ENCODE measurements around the gene NANS.
"Not testable (repeated sequence)": the region's sequence is repeated elsewhere in the genome, so short reads cannot be mapped to it uniquely, and the experiment has no call there.

The NANS gene

DNA sequence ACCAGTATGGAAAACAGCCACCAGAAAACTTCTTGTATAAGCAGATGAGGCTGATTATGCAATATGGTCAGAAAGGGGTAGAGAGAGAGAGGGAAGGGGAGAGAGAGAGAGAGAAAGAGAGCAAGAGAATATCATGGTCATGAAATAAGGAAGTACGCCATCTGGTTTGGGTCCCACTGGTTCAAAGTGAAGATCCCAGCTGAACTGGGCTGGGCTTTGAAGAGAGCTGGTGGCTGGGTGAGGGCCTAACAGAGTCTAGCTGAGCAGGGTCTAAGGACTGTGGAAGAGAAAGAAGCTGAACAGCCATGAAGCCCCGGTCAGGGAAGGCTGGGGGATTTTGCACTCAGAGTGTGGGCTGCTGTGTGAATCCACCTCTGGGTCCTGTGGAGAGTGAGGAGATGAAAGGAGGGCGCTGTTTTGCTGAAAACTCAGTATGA, 47.9 kb downstream of the NANS start:
- no peak for DNase-seq

DNA sequence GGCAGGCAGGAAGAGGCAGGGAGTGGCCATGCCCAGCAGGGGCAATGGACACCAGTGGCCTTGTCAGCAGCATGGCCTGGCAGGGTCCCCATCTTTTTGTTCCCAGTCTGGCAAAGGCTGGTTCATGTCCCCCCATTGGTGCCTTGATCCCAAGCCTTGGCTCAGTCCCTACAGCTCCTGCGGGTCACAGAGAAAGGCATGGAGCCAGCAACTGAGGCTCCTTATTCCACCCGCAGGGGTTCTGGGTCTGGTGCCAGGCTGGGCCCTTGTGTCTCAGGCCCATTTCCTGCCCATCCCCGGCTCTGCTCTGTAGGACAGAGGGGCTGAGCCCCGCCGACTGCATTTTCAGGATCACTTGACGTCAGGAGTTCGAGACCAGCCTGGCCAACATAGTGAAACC, 48.5 kb downstream of the NANS start:
- DNase-seq: no peak

DNA sequence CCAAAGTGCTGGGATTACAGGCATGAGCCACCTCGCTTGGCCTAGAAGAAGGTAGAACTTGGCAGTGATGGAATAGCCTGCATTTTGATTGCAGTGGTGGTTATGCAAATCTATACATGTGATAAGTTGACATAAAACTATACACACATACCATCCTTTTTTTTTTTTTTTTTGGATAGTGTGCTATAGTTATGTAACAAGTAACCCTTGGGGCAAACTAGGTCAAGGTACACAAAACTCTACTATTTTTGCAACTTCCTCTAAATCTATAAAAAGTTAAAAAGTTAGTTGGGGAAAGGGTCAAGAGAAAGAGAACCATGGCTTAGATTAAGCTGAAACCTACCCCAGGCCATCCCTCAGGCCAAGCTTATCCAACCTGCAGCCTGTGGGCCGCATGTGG, 51.4 kb downstream of the NANS start:
- no peak for DNase-seq

DNA sequence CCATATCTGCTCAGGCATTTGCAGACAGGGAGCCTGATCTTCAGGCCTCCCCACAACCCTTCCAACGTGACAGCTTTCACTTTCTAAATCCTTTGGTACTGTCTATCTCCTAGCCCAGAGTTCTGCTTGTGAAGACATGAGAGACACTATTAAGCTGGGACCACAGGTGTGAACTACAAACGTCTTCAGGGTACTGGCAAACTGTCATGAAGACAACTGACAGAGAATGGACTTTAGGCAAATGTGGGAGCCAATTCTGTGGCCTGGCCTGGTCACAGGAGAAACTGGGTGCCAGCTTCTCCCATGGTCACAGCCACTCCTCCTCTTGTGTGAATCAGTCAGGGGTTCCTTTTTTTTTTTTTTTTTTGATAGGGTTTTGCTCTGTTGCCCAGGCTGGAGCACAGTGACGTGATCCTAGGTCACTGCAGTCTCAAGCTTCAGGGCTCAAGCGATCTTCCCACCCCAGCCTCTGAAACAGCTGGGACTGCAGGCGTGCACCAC, 52.0 kb downstream of the NANS start:
- DNase-seq: no peak

DNA sequence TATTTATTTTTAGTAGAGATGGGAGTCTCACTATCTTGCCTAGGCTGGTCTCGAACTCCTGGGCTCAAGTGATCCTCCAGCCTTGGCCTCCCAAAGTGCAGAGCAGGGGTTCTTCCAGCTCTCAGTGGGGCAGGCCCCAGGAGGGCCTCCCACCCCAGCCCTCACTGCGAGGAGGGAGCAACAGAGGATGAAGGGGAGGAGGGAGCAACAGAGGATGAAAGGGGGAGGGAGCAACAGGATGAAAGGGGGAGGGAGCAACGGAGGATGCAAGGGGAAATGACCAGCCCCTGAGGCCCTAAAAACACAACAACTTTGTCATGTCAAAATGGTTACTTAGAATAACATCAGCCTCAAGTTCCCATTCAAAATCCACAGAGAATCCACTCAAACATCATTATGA, 52.5 kb downstream of the NANS start:
- no peak for DNase-seq

DNA sequence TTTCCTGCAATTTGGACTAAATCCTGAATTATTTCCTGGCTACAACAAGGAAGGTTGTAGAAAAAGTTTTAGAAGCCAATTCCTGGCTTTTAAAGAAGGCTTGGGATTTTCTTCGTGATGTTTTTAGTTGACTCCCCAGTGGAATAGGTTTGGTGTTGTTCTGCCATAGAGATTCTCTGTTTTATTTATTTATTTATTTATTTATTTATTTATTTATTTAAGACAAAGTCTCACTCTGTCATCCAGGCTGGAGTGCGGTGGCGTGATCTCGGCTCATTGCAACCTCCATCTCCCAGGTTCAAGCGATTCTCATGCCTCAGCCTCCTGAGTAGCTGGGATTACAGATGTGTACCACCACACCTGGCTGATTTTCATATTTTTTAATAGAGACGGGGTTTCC, 60.6 kb downstream of the NANS start:
- DNase-seq: not testable (repeated sequence)

DNA sequence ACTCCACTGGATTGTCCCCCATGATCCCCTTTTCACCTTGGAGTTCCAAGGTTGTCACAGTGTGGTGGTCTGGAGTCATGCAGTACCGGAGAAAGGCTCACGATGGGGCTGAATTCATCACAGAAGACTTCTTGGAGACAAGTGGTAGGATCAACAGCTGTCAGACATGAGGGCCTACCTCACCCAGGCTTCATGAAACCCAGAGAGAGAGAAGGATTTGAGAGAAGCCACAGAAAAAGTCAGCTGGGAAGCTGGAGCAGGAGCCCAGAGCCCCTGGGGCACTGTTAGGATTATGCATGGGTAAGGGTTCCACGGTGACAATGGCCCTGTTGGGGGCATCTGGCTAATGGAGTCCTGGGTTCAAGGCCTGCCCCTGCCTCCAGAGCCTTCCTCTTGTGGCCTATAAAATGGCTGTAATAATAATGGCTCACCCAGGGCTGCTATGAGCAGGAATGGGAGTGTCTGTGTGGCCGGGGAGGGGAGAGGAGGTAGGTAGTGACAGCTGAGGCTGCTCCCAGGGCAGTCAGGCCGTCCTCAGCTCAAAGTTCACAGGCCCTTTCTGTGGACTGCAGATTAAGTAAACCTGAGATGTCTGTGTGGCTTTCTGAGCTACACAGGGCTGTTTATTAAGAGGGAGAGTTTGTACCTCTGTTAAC, 61.6 kb downstream of the NANS start:
- DNase-seq: peak; percentile 7

DNA sequence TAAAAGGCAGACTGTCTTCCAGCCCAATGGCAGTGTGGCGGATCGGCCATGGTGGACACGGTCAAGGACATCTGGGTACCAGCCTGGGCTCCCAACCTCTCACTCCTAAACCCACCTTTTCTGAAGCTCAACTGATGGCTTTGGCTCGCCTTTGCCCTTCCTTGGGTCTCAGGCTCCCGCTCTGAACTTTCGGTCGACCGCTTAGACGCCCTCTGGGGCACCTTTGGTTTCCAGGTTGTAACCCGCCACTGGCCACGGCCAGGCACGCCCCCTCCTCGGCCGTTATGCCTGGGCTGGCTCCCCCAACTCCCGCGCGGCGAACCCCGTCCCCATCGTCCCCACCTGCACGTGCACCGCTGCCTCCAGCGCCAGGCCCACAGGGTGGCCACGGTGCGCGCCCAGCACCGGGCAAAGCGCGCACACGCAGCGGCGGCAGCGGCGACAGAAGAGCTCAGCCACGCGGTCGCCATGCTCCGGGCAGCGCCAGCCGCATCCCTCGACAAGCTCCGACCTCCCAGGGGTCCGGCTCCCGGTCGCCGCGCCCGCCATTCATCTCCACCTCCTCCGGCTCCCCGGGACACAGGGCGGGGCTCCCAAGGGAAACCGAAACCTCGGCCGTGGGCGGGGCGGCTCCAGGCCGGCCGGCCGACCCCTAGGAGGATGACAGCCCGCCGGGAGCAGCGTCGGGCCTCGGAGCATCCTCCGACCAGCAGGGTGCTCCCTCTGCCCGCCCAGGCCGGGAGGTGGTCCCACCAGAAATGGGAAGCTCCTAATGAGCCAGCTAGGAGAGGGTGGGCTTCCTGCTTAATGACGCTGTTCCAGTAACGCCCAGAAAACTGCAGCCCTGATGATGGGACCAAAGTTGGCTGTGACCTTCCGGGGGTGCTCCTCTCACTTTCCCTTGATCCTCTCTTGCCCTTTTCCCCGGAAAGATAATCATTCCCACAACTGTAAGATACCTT, 62.4 kb downstream of the NANS start, which contains the start of gene TRIM14:
Gene TRIM14, minus strand, starts transcription at position 583 of the 962 bp plus-strand sequence. Its CDS starts 34 bp downstream, at position 549.
- DNase-seq: no peak

DNA sequence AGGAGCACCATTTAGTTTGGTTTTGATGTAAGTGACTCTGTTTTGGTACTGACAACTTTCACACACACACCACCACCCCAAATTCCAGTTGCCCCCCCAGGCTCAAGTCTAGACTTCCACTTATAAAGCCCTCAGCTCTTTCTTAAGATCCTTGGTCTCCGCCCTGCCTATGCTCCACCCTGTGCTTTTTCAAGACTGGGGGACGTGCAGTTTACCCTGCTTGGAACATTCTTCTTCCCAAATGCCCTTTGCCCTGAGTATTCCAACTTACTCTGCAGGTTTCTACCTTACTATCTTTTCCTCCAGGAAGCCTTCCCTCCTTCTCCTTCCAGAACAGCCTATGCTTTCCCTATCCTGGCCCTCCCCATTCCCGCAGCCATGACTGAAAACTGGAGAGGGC, 63.9 kb downstream of the NANS start:
- DNase-seq: no peak

DNA sequence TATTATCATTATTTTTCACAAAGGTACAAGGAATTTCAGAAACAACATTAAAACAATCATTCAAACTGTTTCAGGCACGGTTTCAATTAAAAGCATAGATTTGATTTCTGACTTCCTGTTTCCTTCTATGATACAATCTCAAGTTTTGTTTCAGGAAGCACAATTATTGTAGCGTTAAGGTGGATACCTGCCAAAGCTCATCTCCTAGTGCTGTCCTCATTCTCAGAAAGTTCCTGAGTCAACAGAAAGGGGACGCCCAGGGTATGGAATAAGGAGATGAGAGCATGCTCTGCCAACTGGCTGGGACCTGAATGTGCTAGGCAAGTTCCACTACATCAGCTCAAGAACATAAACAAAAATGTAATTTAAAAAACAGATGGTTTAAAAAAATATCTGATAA, 64.5 kb downstream of the NANS start:
- DNase-seq: no peak

DNA sequence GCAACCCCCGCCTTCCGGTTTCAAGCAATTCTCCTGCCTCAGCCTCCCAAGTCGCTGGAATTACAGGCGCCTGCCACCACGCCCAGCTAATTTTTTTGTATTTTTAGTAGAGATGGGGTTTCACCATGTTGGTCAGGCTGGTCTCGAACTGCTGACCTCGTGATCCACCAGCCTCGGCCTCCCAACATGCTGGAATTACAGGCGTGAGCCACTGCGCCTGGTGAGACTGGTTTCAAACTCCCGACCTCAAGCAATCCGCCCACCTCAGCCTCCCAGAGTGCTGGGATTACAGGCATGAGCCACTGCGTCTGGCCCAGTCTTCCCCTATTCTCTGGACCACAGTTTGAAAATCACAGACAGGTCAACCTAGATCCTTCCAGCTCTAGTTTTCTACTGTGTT, 67.6 kb downstream of the NANS start:
- DNase-seq: not testable (repeated sequence)

DNA sequence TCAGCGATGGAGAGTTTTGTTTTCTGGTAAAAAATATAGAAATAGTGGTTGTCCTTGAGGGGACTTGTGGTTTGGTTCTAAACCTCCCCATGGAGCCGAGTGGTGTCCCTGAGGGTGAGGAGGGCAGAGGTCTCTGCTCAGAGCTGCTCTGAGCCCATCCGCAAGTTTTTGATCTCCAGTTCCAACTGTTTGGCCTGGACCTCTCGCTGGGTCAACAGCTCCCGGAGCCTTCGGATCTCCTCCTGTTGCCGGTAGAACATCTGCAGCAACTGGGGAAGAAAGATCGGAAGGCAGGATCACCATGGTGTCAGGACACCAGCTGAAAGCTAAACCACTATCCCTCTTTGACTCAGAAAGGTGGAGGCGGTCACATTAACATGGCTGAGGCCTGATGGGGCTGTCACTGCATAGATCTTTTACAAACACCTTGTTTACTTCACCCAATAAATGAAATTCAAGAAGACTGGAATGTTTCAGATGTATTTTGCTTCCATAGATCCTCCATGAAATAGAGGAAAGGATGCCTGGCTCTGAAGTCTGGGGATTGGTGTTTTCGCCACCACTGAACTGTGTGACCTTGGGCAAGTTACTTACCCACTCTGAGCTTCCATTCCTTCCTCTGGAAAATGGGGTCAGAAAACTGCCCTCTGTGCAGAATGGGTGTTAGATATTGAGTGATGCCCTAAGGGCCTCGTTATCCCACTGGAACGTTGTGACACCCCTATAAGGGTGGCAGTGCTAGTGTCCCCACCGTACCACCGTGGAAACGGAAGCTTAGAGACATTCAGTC, 68.3 kb downstream of the NANS start:
- DNase-seq: no peak

DNA sequence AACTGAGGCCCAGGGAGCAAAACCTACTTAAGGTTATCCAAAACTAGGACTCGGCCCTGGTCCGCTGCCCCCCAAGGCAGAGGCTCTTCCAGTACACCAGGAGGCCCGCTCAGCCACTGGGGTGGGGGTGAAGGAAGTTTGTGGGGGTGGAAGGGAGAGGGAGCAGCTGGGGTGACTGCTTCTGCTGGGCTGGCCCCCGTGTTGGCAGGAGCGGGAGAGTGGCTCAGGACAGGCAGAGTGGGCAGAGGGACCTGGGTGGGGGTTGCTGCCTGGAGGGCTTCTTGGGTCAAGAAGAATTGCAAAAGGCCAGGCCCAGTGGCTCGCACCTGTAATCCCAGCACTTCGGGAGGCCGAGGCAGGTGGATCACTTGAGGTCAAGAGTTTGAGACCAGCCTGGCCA, 70.7 kb downstream of the NANS start:
- no peak for DNase-seq

DNA sequence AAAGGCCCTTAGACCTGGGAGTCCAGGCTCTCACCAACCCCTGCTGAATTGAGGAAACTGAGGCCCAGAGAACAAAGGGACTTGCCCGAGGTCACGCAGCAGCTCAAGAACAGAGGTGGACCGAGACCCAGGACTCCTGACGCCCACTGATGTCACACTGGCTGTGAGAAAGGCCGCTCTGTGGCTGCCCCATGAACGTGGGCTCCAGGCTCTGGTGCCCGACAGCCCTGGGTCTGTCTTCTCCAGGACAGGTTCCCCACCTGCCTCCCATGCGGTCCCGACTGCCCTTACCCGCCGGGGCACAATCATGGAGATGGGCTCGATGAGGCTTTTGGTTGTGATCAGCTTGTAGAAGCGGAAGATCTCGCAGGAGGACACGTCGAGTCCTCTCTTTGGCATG, 71.8 kb downstream of the NANS start:
- DNase-seq: no peak

DNA sequence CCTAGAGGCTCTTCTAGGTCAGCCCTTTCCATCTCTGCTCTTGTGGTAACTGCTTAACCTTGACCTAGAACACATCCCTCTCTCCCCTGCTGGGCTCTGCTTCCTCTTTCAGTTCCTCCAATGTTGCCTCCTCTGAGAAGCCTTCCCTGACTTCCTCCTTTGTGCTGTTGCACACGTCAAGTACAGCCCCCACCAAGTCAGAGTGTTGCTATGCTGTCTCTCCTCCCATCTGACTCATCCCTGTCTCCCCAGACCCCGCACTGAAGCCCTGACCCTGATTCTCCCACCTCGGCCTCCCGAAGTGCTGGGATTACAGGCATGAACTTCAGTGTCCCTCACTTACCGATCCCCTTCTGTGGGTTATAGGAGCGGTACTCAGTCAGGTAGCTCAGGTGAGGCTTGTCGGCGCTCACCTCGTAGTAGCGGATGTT, 72.9 kb downstream of the NANS start:
- DNase-seq: no peak

DNA sequence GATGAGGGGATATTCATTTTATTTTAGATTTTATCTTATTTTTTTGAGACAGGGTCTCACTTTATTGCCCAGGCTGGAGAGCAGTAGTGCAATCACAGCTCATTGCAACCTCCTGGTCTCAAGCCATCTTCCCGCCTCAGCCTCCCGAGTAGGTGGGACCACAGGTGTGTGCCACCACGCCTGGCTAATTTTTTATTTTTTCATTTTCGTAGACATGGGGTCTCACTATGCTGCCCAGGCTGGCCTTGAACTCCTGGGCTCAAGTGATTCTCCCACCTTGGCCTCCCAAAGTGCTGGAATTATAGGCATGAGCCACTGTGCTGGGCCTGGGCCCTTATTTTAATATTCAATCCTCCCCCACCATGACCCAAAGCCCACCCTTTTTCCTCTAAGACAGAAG, 73.5 kb downstream of the NANS start:
- DNase-seq: not testable (repeated sequence)

DNA sequence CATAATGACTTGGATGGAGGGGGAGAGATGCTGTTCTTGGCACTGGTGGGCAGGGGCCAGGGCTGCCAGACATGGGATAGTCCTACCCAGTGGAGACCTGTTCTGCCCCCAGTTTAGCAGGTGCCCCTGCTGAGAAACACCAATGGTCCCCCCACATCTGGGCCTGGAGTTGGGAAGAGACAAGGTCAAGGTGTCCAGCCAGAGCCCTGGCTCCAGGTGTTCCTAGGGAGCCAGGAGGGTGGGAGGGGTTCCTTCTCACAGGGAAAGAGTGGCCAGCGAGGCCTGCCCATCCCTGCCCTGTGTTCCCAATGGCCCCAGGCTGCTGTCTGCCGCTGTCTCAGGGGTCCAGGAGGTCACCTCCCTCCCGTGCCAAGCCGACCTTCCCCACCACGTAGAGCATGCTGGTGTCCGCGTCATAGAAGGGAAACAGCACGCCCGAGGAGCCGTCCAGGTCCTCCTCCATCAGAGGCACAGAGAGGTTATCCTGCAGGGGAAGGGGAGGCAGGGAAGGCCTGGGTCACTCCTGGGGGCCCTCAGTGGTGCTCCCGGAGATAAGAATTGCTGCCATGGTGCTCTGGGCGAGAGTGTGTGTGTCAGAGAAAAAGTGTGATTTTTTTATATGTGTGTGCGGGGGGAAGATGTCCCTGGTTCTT, 74.2 kb downstream of the NANS start:
- no peak for DNase-seq

DNA sequence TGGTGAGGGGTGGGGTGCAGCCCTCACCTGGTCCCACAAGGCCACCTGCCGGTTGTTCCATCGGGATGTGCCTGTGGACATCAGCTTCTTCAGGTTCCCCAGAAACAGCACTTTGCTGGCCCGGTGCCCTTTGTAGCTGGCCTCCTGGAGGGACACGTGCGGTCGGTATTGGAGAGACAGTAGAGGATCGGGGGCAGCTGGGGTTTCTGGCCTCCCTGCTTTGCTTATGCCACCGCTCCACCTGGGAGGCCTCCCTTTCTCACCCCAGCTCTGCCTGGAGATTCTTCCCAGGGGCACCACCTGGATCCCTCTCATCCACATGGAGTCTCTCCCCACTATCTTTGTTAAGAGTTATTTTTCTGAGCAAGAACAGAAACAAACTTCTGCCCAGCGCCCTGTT, 75.6 kb downstream of the NANS start:
- no peak for DNase-seq

Measured in NCI-H526 treated with DMSO at 0.1 percent for 48 hours (cell line).